GM12872 (cell line): ENCODE data around the gene TERF2IP.

Experiments used
- TF ChIP-seq, protein P1 (sequence below): IDR thresholded peaks from 3 replicates; pipeline ENCODE4 v1.5.1; 2011; ENCODE audit warnings: low read depth, mild to moderate bottlenecking, low read length, moderate library complexity; ENCODE audit not compliant: insufficient read depth

TERF2IP gene

DNA sequence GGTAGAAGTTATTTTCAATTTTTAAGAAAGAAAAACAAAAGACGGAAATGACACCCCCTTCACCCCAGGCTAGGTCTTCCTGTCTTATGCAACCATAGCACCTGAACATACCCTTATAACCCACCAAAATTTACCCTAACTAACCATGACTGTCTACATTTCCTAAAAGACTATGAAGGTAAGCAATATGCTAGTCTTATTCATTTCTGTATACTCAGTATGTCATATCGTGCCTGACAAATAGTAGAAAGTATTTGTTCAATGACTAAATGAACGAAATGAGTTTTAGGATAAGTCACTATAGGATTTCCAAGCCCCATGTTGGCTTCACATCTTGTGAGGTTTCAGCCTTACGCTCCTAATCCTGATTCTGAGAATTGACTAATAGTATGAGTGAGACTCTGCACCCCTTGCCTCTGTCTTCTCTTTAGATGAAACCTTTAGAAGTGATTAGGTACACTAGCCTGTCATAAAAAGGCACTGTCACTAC is 31.0 kb upstream of the TERF2IP start:
- TF ChIP-seq, protein P1, sequence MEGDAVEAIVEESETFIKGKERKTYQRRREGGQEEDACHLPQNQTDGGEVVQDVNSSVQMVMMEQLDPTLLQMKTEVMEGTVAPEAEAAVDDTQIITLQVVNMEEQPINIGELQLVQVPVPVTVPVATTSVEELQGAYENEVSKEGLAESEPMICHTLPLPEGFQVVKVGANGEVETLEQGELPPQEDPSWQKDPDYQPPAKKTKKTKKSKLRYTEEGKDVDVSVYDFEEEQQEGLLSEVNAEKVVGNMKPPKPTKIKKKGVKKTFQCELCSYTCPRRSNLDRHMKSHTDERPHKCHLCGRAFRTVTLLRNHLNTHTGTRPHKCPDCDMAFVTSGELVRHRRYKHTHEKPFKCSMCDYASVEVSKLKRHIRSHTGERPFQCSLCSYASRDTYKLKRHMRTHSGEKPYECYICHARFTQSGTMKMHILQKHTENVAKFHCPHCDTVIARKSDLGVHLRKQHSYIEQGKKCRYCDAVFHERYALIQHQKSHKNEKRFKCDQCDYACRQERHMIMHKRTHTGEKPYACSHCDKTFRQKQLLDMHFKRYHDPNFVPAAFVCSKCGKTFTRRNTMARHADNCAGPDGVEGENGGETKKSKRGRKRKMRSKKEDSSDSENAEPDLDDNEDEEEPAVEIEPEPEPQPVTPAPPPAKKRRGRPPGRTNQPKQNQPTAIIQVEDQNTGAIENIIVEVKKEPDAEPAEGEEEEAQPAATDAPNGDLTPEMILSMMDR: no peak

DNA sequence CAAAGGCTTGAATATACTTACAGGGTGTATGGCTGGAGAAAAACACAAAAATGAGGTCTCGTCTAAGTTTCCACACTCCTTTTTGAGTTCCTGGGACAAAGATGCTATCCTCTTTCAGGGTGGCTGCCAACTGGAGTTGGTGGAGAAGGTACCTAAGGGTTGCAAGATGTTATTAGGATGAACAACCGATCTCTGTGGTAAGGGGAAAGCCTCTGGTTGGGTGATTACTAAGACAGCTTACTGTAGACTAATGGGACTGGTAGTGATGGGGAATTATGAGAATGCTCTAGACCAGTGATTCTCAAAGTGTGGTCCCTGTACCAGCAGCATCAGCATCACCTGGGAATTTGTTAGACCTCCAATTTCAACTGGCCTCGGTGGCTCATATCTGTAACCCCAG is 30.5 kb upstream of the TERF2IP start:
- TF ChIP-seq, protein P1: no peak

DNA sequence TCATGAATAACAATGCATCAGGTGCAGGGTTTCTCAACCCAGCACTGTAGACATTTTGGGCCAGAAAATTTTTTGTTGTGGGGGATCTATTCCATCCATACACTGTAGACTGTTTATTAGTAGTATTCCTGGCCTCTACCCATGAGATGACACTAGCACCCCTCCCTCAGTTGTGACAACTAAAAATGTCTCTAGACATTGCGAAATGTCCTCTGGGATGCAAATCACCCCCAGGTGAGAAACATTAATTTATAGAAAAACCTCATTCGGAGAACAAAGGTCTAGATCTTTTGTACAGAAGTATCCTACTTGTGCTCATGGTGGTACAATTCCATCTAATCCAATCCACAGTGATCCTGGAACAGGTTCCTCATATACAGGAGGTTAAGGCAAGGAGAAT is 28.8 kb upstream of the TERF2IP start:
- TF ChIP-seq, protein P1: no peak

DNA sequence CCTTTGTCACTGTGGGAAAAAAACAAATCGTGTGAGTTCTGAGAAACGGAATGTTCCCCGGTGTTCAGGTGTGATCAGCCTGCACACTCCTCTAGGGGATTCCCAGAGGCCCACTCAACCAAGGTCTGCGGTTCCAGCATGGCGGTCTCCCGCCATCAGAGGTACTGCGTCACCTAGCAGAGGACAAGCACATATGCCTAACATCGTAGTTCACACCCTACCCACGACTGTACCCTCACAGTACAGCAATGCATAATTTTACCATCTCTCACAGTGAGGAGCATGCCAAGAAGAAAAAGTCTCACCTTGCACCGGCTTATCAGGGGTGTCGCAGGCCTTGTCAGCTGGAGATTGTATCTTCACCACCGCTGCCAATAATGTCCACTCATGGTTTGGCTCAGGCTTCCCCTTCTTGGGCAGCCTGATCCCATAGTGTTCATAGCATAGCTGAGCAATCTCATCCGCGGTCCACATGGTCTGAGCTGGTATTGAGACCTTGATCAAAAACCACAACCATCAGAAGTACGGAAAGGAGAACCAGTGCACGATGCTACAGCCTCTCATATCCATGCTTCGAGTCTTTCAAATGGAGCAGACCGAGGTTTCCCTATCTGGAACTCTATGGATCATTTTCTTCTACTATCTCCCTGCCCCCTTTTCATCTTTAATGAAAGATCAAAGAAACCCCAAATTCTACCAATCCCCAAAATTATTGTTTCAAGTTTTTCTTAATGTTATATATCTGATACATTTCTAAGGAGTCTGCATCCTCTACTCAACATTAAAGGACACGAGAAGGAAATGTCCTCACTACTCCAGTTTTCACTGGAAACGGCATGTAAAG is 27.0 kb upstream of the TERF2IP start:
- TF ChIP-seq, protein P1: no peak

DNA sequence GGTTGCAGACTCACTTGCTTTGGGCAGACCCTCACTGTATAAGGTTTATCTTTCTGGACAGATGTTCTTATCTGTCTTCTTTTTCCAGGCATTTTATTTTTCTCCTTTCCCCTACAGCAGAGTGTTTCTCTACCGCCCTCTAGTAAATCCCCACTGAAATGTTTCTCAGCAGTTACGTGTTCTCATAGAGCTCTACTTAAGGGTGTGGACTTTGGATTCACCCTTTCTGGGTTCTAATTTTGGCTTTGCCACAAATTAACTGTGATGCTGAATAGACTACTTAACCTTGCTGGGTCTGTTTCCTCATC is 26.4 kb upstream of the TERF2IP start:
- TF ChIP-seq, protein P1: peak; percentile 35; the same call in 2 of the 3 replicates

DNA sequence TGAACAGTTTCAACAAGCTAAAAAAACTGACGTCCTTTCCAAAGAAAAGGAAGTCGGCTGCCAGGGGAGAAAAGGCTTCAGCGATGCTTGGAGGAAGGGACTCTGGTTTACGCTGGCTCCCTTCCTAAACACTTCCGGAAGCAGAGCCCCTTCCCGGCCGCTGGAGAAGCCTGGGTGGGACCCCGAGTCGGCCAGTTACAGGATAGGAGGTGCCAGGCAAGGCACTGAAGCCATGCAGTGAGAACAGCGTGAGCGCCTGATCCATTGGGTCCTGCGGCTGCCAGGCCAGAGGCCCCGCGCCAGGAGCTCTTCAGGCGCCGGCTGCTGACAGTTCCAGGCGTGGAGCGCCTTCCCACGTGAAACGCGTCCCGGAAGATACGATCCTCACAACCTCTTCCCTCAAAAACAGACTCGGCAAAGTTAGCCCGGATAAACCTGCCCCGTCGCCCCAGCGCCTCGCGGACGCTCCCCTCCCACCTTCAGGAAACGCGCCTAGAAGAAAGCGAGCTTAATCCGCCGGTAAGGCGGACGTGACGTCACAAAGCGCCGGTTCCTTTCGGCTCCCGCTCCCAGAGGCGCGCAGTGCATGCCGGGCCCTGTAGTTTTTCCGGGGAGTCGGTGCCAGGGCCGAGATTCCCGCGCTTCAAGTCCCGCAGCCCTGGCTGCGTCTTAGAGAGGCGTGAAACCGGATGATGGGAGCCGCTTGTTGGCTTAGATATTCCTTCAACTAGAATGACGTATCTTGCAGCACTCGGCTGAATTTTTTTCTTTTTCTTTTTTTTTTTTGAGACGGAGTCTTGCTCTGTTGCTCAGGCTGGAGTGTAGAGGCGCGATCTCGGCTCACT is 24.6 kb upstream of the TERF2IP start, which contains the start of gene ADAT1:
Gene ADAT1 (minus strand): TSS at position 521 of the 845 bp plus-strand sequence. CDS start 2,482 bp downstream, outside the sequence.
- TF ChIP-seq, protein P1: no peak

DNA sequence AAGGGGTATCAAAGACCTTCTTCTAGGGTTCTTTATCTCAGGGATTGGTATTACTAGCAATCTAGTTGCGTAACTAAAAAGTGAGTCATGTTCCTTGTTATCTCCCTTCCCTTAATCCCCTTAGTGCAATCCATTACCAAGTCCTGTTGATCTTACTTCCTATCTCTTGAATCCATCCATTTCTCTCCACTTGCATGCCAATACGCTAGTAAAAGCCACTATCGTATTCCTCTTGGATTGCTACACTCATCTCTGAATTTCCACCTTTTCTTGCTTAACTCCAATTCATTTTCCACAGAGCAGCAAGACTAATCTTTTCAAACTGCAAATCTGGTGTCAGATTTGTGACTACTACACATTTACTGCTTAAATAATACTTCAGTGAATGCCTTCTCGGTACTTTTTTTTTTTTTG is 22.6 kb upstream of the TERF2IP start:
- TF ChIP-seq, protein P1: no peak
